Measurements from ENCODE around the gene COL4A1.

Gene COL4A1

GRCh38 chr13:110232142-110232541, 74.8 kb downstream of the COL4A1 start:
- Histone ChIP-seq H2BK120ac (ENCODE audit: low read depth, low read length) (no peak overlapping the region), H3K4ac (ENCODE audit: low read length) (no peak overlapping the region), H3K79me1 (ENCODE audit: low read depth, low read length) (peaks cover 1% of the 10 kb centered on the region), H3K4me3 (ENCODE audit: low read length in 2 of 2) (no peak overlapping the region), H2BK15ac (ENCODE audit: low read length) (no peak overlapping the region), H3K9me3 (replicated peaks in 1 of 2; ENCODE audit: control insufficient read depth in 2 of 2, insufficient read depth in 1 of 2, low read depth in 1 of 2, low read length in 2 of 2) (peaks cover 0 to 3% of the 10 kb centered on the region in 2 donors), H3K4me2 (ENCODE audit: insufficient read depth, low read length, poor library complexity, severe bottlenecking) (no peak overlapping the region), H4K8ac (ENCODE audit: low read depth, low read length) (no peak overlapping the region), H2BK5ac (ENCODE audit: low read length) (no peak overlapping the region), H3K23ac (ENCODE audit: low read depth, low read length, poor library complexity) (no peak overlapping the region), H2AK5ac (ENCODE audit: low read depth, low read length) (no peak overlapping the region), H4K91ac (ENCODE audit: low read depth, low read length, poor library complexity) (no peak overlapping the region), H2AFZ (ENCODE audit: low read length) (no peak overlapping the region), H2BK12ac (ENCODE audit: low read length) (no peak overlapping the region), H3K18ac (ENCODE audit: low read length) (no peak overlapping the region), H3K4me1 (ENCODE audit: control insufficient read depth in 2 of 2, insufficient read depth in 1 of 2, low read depth in 1 of 2, low read length in 2 of 2) (peaks cover 0 to 16% of the 10 kb centered on the region in 2 donors), H3K36me3 (replicated peaks in 1 of 2; ENCODE audit: control insufficient read depth in 2 of 2, insufficient read depth in 2 of 2, low read length in 2 of 2) (peaks cover 0 to 12% of the 10 kb centered on the region in 2 donors), H3K14ac (ENCODE audit: low read length) (no peak overlapping the region), H3K27me3 (ENCODE audit: control insufficient read depth in 3 of 3, insufficient read depth in 3 of 3, low read depth in 1 of 3, low read length in 3 of 3) (no peaks in the 10 kb centered on the region), H3K27ac (replicated peaks; ENCODE audit: low read length) (no peak overlapping the region), H3K9ac (ENCODE audit: low read depth, low read length, poor library complexity) (no peak overlapping the region)
- no CpG with 5 or more reads among the region's 5 CpGs for WGBS, 2 donors (ENCODE audit: extremely low coverage in 2 of 2, insufficient read length in 2 of 2, insufficient replicate concordance in 1 of 2)
- no peak for DNase-seq (ENCODE audit: low spot score)

GRCh38 chr13:110231348-110232047, 75.5 kb downstream of the COL4A1 start:
- DNase-seq (ENCODE audit: low spot score), result no peak
- Histone ChIP-seq H2AK5ac (ENCODE audit: low read depth, low read length) (no peak overlapping the region), H2BK120ac (ENCODE audit: low read depth, low read length) (no peak overlapping the region), H3K4me3 (ENCODE audit: low read length in 2 of 2) (no peak overlapping the region), H4K91ac (ENCODE audit: low read depth, low read length, poor library complexity) (no peak overlapping the region), H3K9ac (ENCODE audit: low read depth, low read length, poor library complexity) (no peak overlapping the region), H3K9me3 (replicated peaks in 1 of 2; ENCODE audit: control insufficient read depth in 2 of 2, insufficient read depth in 1 of 2, low read depth in 1 of 2, low read length in 2 of 2) (peaks cover 0 to 3% of the 10 kb centered on the region in 2 donors), H3K79me1 (ENCODE audit: low read depth, low read length) (peaks cover 1% of the 10 kb centered on the region), H3K4me2 (ENCODE audit: insufficient read depth, low read length, poor library complexity, severe bottlenecking) (no peak overlapping the region), H3K23ac (ENCODE audit: low read depth, low read length, poor library complexity) (no peak overlapping the region), H2BK12ac (ENCODE audit: low read length) (no peak overlapping the region), H2AFZ (ENCODE audit: low read length) (no peak overlapping the region), H2BK5ac (ENCODE audit: low read length) (no peak overlapping the region), H2BK15ac (ENCODE audit: low read length) (no peak overlapping the region), H3K27me3 (ENCODE audit: control insufficient read depth in 3 of 3, insufficient read depth in 3 of 3, low read depth in 1 of 3, low read length in 3 of 3) (no peaks in the 10 kb centered on the region), H4K8ac (ENCODE audit: low read depth, low read length) (no peak overlapping the region), H3K14ac (ENCODE audit: low read length) (no peak overlapping the region), H3K36me3 (replicated peaks in 1 of 2; ENCODE audit: control insufficient read depth in 2 of 2, insufficient read depth in 2 of 2, low read length in 2 of 2) (peaks cover 0 to 10% of the 10 kb centered on the region in 2 donors), H3K27ac (replicated peaks; ENCODE audit: low read length) (no peak overlapping the region), H3K18ac (ENCODE audit: low read length) (peak overlapping the region; percentile 63), H3K4ac (ENCODE audit: low read length) (no peak overlapping the region), H3K4me1 (ENCODE audit: control insufficient read depth in 2 of 2, insufficient read depth in 1 of 2, low read depth in 1 of 2, low read length in 2 of 2) (peaks cover 0 to 16% of the 10 kb centered on the region in 2 donors)
- no CpG with 5 or more reads among the region's 16 CpGs for WGBS, 2 donors (ENCODE audit: extremely low coverage in 2 of 2, insufficient read length in 2 of 2, insufficient replicate concordance in 1 of 2)

GRCh38 chr13:110230661-110231347, 76.2 kb downstream of the COL4A1 start:
- H3K27me3 ChIP-seq (ENCODE audit: control insufficient read depth in 3 of 3, insufficient read depth in 3 of 3, low read depth in 1 of 3, low read length in 3 of 3), result no peaks in the 10 kb centered on the region
- no peak overlapping the region for H3K4me3 ChIP-seq (ENCODE audit: low read length in 2 of 2)
- DNase-seq (ENCODE audit: low spot score), result no peak
- H3K79me1 ChIP-seq (ENCODE audit: low read depth, low read length), result peaks cover 1% of the 10 kb centered on the region
- no peak overlapping the region for H3K4ac ChIP-seq (ENCODE audit: low read length)
- no peak overlapping the region for H3K14ac ChIP-seq (ENCODE audit: low read length)
- WGBS, 2 donors (ENCODE audit: extremely low coverage in 2 of 2, insufficient read length in 2 of 2, insufficient replicate concordance in 1 of 2), result no CpG with 5 or more reads among the region's 18 CpGs
- peaks cover 0 to 3% of the 10 kb centered on the region in 2 donors for H3K36me3 ChIP-seq (replicated peaks in 1 of 2; ENCODE audit: control insufficient read depth in 2 of 2, insufficient read depth in 2 of 2, low read length in 2 of 2)
- no peak overlapping the region for H2AFZ ChIP-seq (ENCODE audit: low read length)
- no peak overlapping the region for H2BK12ac ChIP-seq (ENCODE audit: low read length)
- no peak overlapping the region for H4K8ac ChIP-seq (ENCODE audit: low read depth, low read length)
- H4K91ac ChIP-seq (ENCODE audit: low read depth, low read length, poor library complexity), result no peak overlapping the region
- peak overlapping the region; percentile 61 for H3K18ac ChIP-seq (ENCODE audit: low read length)
- H3K27ac ChIP-seq (replicated peaks; ENCODE audit: low read length), result no peak overlapping the region
- H3K23ac ChIP-seq (ENCODE audit: low read depth, low read length, poor library complexity), result no peak overlapping the region
- no peak overlapping the region for H3K9ac ChIP-seq (ENCODE audit: low read depth, low read length, poor library complexity)
- no peak overlapping the region for H2AK5ac ChIP-seq (ENCODE audit: low read depth, low read length)
- H3K9me3 ChIP-seq (replicated peaks in 1 of 2; ENCODE audit: control insufficient read depth in 2 of 2, insufficient read depth in 1 of 2, low read depth in 1 of 2, low read length in 2 of 2), result peaks cover 0 to 3% of the 10 kb centered on the region in 2 donors
- H2BK15ac ChIP-seq (ENCODE audit: low read length), result no peak overlapping the region
- no peak overlapping the region for H2BK5ac ChIP-seq (ENCODE audit: low read length)
- no peak overlapping the region for H3K4me2 ChIP-seq (ENCODE audit: insufficient read depth, low read length, poor library complexity, severe bottlenecking)
- no peak overlapping the region for H2BK120ac ChIP-seq (ENCODE audit: low read depth, low read length)
- H3K4me1 ChIP-seq (ENCODE audit: control insufficient read depth in 2 of 2, insufficient read depth in 1 of 2, low read depth in 1 of 2, low read length in 2 of 2), result peaks cover 6 to 16% of the 10 kb centered on the region in 2 donors

GRCh38 chr13:110229905-110230563, 76.9 kb downstream of the COL4A1 start:
- no peak overlapping the region for H2BK15ac ChIP-seq (ENCODE audit: low read length)
- H3K9ac ChIP-seq (ENCODE audit: low read depth, low read length, poor library complexity), result no peak overlapping the region
- no peak overlapping the region for H3K4me2 ChIP-seq (ENCODE audit: insufficient read depth, low read length, poor library complexity, severe bottlenecking)
- no peak overlapping the region for H3K14ac ChIP-seq (ENCODE audit: low read length)
- no peak overlapping the region for H2AFZ ChIP-seq (ENCODE audit: low read length)
- no peak overlapping the region for H2BK120ac ChIP-seq (ENCODE audit: low read depth, low read length)
- H3K4me3 ChIP-seq (ENCODE audit: low read length in 2 of 2), result no peak overlapping the region
- H2BK12ac ChIP-seq (ENCODE audit: low read length), result no peak overlapping the region
- H3K27ac ChIP-seq (replicated peaks; ENCODE audit: low read length), result no peak overlapping the region
- no peak overlapping the region for H3K4ac ChIP-seq (ENCODE audit: low read length)
- DNase-seq (ENCODE audit: low spot score), result no peak
- no peak overlapping the region for H3K23ac ChIP-seq (ENCODE audit: low read depth, low read length, poor library complexity)
- 100% methylated on average over 2 of the region's 16 CpGs; no CpG with 5 or more reads in 1 of the 2 donors for WGBS, 2 donors (ENCODE audit: extremely low coverage in 2 of 2, insufficient read length in 2 of 2, insufficient replicate concordance in 1 of 2)
- no peak overlapping the region for H4K91ac ChIP-seq (ENCODE audit: low read depth, low read length, poor library complexity)
- peaks cover 10 to 16% of the 10 kb centered on the region in 2 donors for H3K4me1 ChIP-seq (ENCODE audit: control insufficient read depth in 2 of 2, insufficient read depth in 1 of 2, low read depth in 1 of 2, low read length in 2 of 2)
- H4K8ac ChIP-seq (ENCODE audit: low read depth, low read length), result no peak overlapping the region
- no peaks in the 10 kb centered on the region for H3K36me3 ChIP-seq (replicated peaks in 1 of 2; ENCODE audit: control insufficient read depth in 2 of 2, insufficient read depth in 2 of 2, low read length in 2 of 2)
- peak overlapping the region; percentile 66 for H3K18ac ChIP-seq (ENCODE audit: low read length)
- peaks cover 1% of the 10 kb centered on the region for H3K79me1 ChIP-seq (ENCODE audit: low read depth, low read length)
- no peak overlapping the region for H2BK5ac ChIP-seq (ENCODE audit: low read length)
- peaks cover 0 to 3% of the 10 kb centered on the region in 2 donors for H3K9me3 ChIP-seq (replicated peaks in 1 of 2; ENCODE audit: control insufficient read depth in 2 of 2, insufficient read depth in 1 of 2, low read depth in 1 of 2, low read length in 2 of 2)
- H3K27me3 ChIP-seq (ENCODE audit: control insufficient read depth in 3 of 3, insufficient read depth in 3 of 3, low read depth in 1 of 3, low read length in 3 of 3), result no peaks in the 10 kb centered on the region
- no peak overlapping the region for H2AK5ac ChIP-seq (ENCODE audit: low read depth, low read length)

Data from neuronal stem cell (in vitro differentiated cells).